ENCODE results near the gene SLC6A19. TPM values are rescaled to one million over a fixed set of nuclear protein-coding genes. Genes with fewer than 3 reads are reported as not detected.

The SLC6A19 gene
- polyA plus RNA-seq, 3 donors, result 38.8 to 77.6 (median 55.8) TPM

Other genes starting within 250 kb of the SLC6A19 start
- gene NKD2, start 192.8 kb upstream of the SLC6A19 start, polyA plus RNA-seq (ENCODE audit: insufficient read length in 3 of 3), result 10 to 100 TPM; 12.9 to 16.9 (median 16.5) TPM
- 10 to 100 TPM; 27.8 to 32.7 (median 31.7) TPM for gene SLC12A7, start 89.5 kb upstream of the SLC6A19 start, polyA plus RNA-seq (ENCODE audit: insufficient read length in 3 of 3)
- 1 to 10 TPM in 2 of 3 donors, under 1 TPM in 1; 0.31 to 4.7 (median 1.5) TPM for gene SLC6A18, start 23.8 kb downstream of the SLC6A19 start, polyA plus RNA-seq (ENCODE audit: insufficient read length in 3 of 3)
- gene TERT, start 93.5 kb downstream of the SLC6A19 start, polyA plus RNA-seq (ENCODE audit: insufficient read length in 3 of 3), result under 1 TPM; 0.17 to 0.43 (median 0.28) TPM
- 100 to 1,000 TPM; 124 to 141 (median 135) TPM for gene CLPTM1L, start 143.5 kb downstream of the SLC6A19 start, polyA plus RNA-seq (ENCODE audit: insufficient read length in 3 of 3)
- under 1 TPM; 0.41 to 0.72 (median 0.47) TPM for gene SLC6A3, start 243.8 kb downstream of the SLC6A19 start, polyA plus RNA-seq (ENCODE audit: insufficient read length in 3 of 3)